K562 (cell line): ENCODE data around the gene YY1AP1. TPM values are rescaled to one million over a fixed set of nuclear protein-coding genes. Genes with fewer than 3 reads are reported as not detected.
"Not testable (repeated sequence)": the region's sequence is repeated elsewhere in the genome, so short reads cannot be mapped to it uniquely, and the experiment has no call there.

ENCODE experiments used
- ATAC-seq: fragments of 200-7000 bp; cut with Tn5 transposase; 3 replicates; pipeline ENCODE4 v1.9.1; 2020; ENCODE audit warnings: moderate library complexity
- BruUV-seq: library from RNA; stranded (reverse); fragments of 400-500 nt; replicated peaks from 2 replicates; lab custom pipeline; 2021; lab: Mats Ljungman, UMichigan
- CTCF ChIA-PET: fragments of 300-600 bp; formaldehyde crosslinking; extraction: SDS; loops from one replicate; lab custom pipeline; 2021; ENCODE audit warnings: low intra/inter-chr PET ratio; lab: Yijun Ruan, JAX
- POLR2A ChIA-PET: fragments of 300-600, 350-650 bp; sonication (Branson Sonifier 250); formaldehyde crosslinking; extraction: SDS; loops from one replicate; lab custom pipeline; 2021; ENCODE audit warnings: antibody characterized with exemption, inconsistent platforms; lab: Yijun Ruan, JAX
- DNase-seq, 4 experiments: peaks; one replicate each; pipeline versions ENCODE4 v3.0.0 to v3.0.0-alpha.2; 2011 to 2018; ENCODE audit warnings: low spot score in 3 of 4, mixed read lengths in 3 of 4; ENCODE audit errors: extremely low read depth in 1 of 4
- FAIRE-seq: peaks from 2 replicates; lab custom pipeline; 2011; peaks lifted over from hg19 to GRCh38; lab: Jason Lieb, UNC
- H2AFZ ChIP-seq: 2 replicates; pipeline ENCODE4 v1.6.0; 2011; ENCODE audit warnings: low read depth, low read length, control low read depth, inconsistent platforms
- H3K27ac ChIP-seq: fragments of 200-600 bp; 3 replicates; pipeline ENCODE4 v1.8.0; 2011; ENCODE audit warnings: low read depth, mild to moderate bottlenecking, control low read depth, inconsistent platforms, low read length, moderate library complexity, mixed read lengths; ENCODE audit errors: extremely low read depth
- H3K27me3 ChIP-seq, 2 experiments: fragments of 300-600 bp in 1 of 2; 2 replicates in 1 of 2; 3 replicates in 1 of 2; pipeline versions ENCODE4 v1.6.0 to v1.8.0; 2011; ENCODE audit warnings: inconsistent platforms in 2 of 2, low read length in 2 of 2, mild to moderate bottlenecking in 1 of 2, mixed read lengths in 1 of 2, moderate library complexity in 1 of 2; ENCODE audit not compliant: control insufficient read depth in 2 of 2, insufficient read depth in 2 of 2
- H3K36me3 ChIP-seq: fragments of 300-600 bp; 3 replicates; pipeline ENCODE4 v1.8.0; 2011; ENCODE audit warnings: mild to moderate bottlenecking, low read length, inconsistent platforms; ENCODE audit not compliant: control insufficient read depth, insufficient read depth
- H3K4me1 ChIP-seq, 2 experiments: fragments of 200-600 bp in 1 of 2; replicated peaks in 1 of 2; 2 replicates in 1 of 2; 3 replicates in 1 of 2; pipeline versions ENCODE4 v1.5.1 to v1.8.0; 2011; ENCODE audit warnings: inconsistent platforms in 2 of 2, low read length in 2 of 2, mild to moderate bottlenecking in 1 of 2, mixed read lengths in 1 of 2, moderate library complexity in 1 of 2; ENCODE audit not compliant: control insufficient read depth in 2 of 2, insufficient read depth in 2 of 2
- H3K4me2 ChIP-seq: 2 replicates; pipeline ENCODE4 v1.6.1; 2011; ENCODE audit warnings: low read length, control low read depth, inconsistent platforms, mixed read lengths; ENCODE audit not compliant: insufficient read depth
- H3K4me3 ChIP-seq: fragments of 200-600 bp; sonication (generic), shearing (Covaris generic); 2 replicates; pipeline ENCODE4 v1.5.1; 2016; ENCODE audit warnings: control low read depth, inconsistent platforms
- H3K79me2 ChIP-seq: fragments of 200-600 bp; 3 replicates; pipeline ENCODE4 v1.8.0; 2011; ENCODE audit warnings: low read length, inconsistent platforms; ENCODE audit not compliant: control insufficient read depth, insufficient read depth
- H3K9ac ChIP-seq, 2 experiments: 2 replicates each; pipeline versions ENCODE4 v1.6.0 to v1.6.1; 2011; ENCODE audit warnings: low read depth in 2 of 2, low read length in 2 of 2, control low read depth in 1 of 2, inconsistent platforms in 1 of 2, mild to moderate bottlenecking in 1 of 2, mixed read lengths in 1 of 2; ENCODE audit not compliant: insufficient read depth in 1 of 2
- H3K9me1 ChIP-seq: one replicate; pipeline ENCODE4 v1.6.0; 2011; ENCODE audit warnings: inconsistent platforms, mild to moderate bottlenecking, low read length, moderate library complexity; ENCODE audit not compliant: control insufficient read depth, insufficient read depth
- H3K9me3 ChIP-seq: replicated peaks from 2 replicates; pipeline ENCODE4 v1.5.1; 2011; ENCODE audit warnings: low read depth, low read length, inconsistent platforms; ENCODE audit not compliant: control insufficient read depth, insufficient read depth
- H4K20me1 ChIP-seq: replicated peaks from 2 replicates; pipeline ENCODE4 v1.6.1; 2011; ENCODE audit warnings: low read length, inconsistent platforms, mixed read lengths; ENCODE audit not compliant: control insufficient read depth, insufficient read depth
- DIDO1 ChIP-seq: fragments of 450-650 bp; IDR thresholded peaks from 2 replicates; pipeline ENCODE4 v1.6.1; 2016; ENCODE audit warnings: low read depth, missing biosample characterization, missing genetic modification characterization
- GTF2F1 ChIP-seq: IDR thresholded peaks from 2 replicates; pipeline ENCODE4 v1.6.1; 2011; ENCODE audit warnings: low read depth, low read length, improper control_type of control experiment
- POLR3A ChIP-seq: IDR thresholded peaks from 2 replicates; pipeline ENCODE4 v1.6.1; 2011; ENCODE audit warnings: borderline replicate concordance, mild to moderate bottlenecking, moderate library complexity; ENCODE audit not compliant: insufficient read length, insufficient read depth; ENCODE audit errors: extremely low read depth
- ZKSCAN1 ChIP-seq: fragments of 150-350 bp; IDR thresholded peaks from 2 replicates; pipeline ENCODE4 v1.6.1; 2016; ENCODE audit warnings: low read depth, low read length
- WGBS: fragments of 100-300 bp; shearing (Covaris generic); methylation state at CpG from one replicate; pipeline ENCODE4 v1.1.6; 2016; ENCODE audit warnings: low coverage, mixed read lengths; ENCODE audit not compliant: insufficient coverage; ENCODE audit errors: missing lambda C conversion rate; 5-methylcytosine and 5-hydroxymethylcytosine counted together
- in situ Hi-C: fragments of 300-500 bp; cut with MboI; formaldehyde crosslinking; loops from 4 replicates; pipeline ENCODE4 v1.15.0; 2018; ENCODE audit warnings: inconsistent platforms, mixed read lengths
- intact Hi-C: fragments of 100-400 bp; cut with micrococcal nuclease; formaldehyde crosslinking; loops from 2 replicates; pipeline ENCODE4 v1.14.2; 2022
- polyA plus RNA-seq, 8 experiments: library from polyadenylated mRNA; depleted of rRNA in 4 of 8; stranded (reverse) in 5 of 8; unstranded in 3 of 8; fragments of >200 nt; fragmentation: Nextera tagmentation in 2 of 8; fragmentation: Illumina TruSeq in 1 of 8; extraction: Ambion mirVana in 2 of 8; extraction: Trizol in 1 of 8; gene quantifications; 2 replicates each; pipeline versions ENCODE4 v1.2.1 to v1.2.3, GENCODE V29; 2011 to 2014; ENCODE audit warnings: inconsistent platforms in 1 of 8, missing spikeins in 1 of 8
- total RNA-seq, 7 experiments: library from RNA; depleted of rRNA in 6 of 7; stranded (reverse); fragments of >200 nt in 6 of 7; fragmentation: Illumina TruSeq in 2 of 7; extraction: Trizol in 2 of 7; gene quantifications; 2 replicates each; pipeline versions ENCODE4 v1.2.1 to v1.2.3, GENCODE V29; 2011 to 2021; ENCODE audit warnings: low replicate concordance in 1 of 7

The YY1AP1 gene
- total and polyA plus RNA-seq, 9 of the 15 experiments (the other 6 are each of a cell fraction or from before 2014, with no cell fraction given) = 18.4 to 90.7 (median 42.9) TPM

DNA sequence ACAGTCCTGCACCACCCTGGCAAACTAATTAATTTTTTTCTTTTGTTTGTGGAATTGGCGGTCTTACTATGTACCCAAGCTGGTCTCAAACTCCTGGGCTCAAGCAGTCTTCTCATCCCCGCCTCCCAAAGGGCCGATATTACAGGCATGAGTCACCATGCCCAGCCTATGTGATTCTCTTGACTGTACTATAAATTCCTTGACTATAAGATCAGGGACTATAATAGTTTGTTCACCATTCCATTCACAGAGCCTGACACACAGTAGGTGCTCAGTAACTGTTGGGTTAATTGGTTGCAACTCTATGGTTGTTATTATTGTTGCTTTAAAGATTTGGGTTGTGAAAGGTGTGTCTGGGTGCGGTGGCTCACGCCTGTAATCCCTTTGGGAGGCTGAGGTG is 17.6 kb upstream of the YY1AP1 start:
- intact Hi-C loops = no loop called here
- in situ Hi-C loops = no loop called here
- no peaks in the 10 kb centered on the region for H4K20me1 ChIP-seq
- no peak overlapping the region for H3K27ac ChIP-seq
- no peaks in the 10 kb centered on the region for H3K9me1 ChIP-seq
- ChIA-PET POLR2A (interaction anchor here (0.5 to 1.3 kb wide), 3 partner anchors 12 to 57 kb away, joined by 3 read pairs; no protein-coding TSS in a partner anchor), CTCF (no interaction called here)
- no peak overlapping the region for H2AFZ ChIP-seq
- 91% methylated on average over 5 of the region's 5 CpGs for WGBS
- no peak for ATAC-seq
- peaks cover 83% of the 10 kb centered on the region for H3K79me2 ChIP-seq
- BruUV-seq = no TSS peak
- TF ChIP-seq POLR3A (no peak), ZKSCAN1 (peak; percentile 73; the same call in 1 of the 2 replicates), DIDO1 (tag) (no peak), GTF2F1 (no peak)
- no peaks in the 10 kb centered on the region for H3K27me3 ChIP-seq
- H3K4me2 ChIP-seq = no peak overlapping the region
- no peak overlapping the region for H3K4me3 ChIP-seq
- FAIRE-seq = no peak
- no peak for DNase-seq
- 0 out of 2 replicates have a peak, but pooled peaks cover 2% of the 10 kb centered on the region for H3K9me3 ChIP-seq
- peaks cover 30% of the 10 kb centered on the region; the same call in 2 of the 3 replicates for H3K36me3 ChIP-seq
- H3K9ac ChIP-seq = no peak overlapping the region
- H3K4me1 ChIP-seq = no peaks in the 10 kb centered on the region; a peak in 1 of 5 replicates

- Histone ChIP-seq H3K36me3 (peaks cover 19% of the 10 kb centered on the region; the same call in 2 of the 3 replicates), H3K79me2 (peaks cover 86% of the 10 kb centered on the region)
- H2AFZ ChIP-seq, BruUV-seq, in situ Hi-C loops, H3K9ac ChIP-seq, FAIRE-seq, DNase-seq, CTCF ChIA-PET, H3K4me3 ChIP-seq, H3K9me3 ChIP-seq, H3K9me1 ChIP-seq, intact Hi-C loops, H3K4me2 ChIP-seq, H3K4me1 ChIP-seq, H3K27me3 ChIP-seq, H3K27ac ChIP-seq, H4K20me1 ChIP-seq: not testable (repeated sequence)
- ATAC-seq = peak; percentile 16; the same call in 1 of the 3 replicates
- POLR2A ChIA-PET = interaction anchor here (1.3 kb wide), 1 partner anchor 11 kb away, joined by 3 read pairs; no protein-coding TSS in a partner anchor
- 90% methylated on average over 4 of the region's 5 CpGs for WGBS
Measured at GRCh38 chr1:155704414-155704813, 15.8 kb upstream of the YY1AP1 start.
